Esophagus muscularis mucosa (tissue), 4 donors: ENCODE measurements around the gene STOML2. TPM values are rescaled to one million over a fixed set of nuclear protein-coding genes. Genes with fewer than 3 reads are reported as not detected.

Experiments used
- DNase-seq: peaks from one replicate; pipeline ENCODE4 v3.0.0-alpha.2; 2017; ENCODE audit errors: extremely low spot score
- H3K27ac ChIP-seq, 4 donors: fragments of 200-600 bp; sonication (generic); replicated peaks in 1 of 4; 1 replicate in 3 of 4; 2 replicates in 1 of 4; pipeline ENCODE4 v1.5.1; 2016 to 2019; ENCODE audit warnings: mild to moderate bottlenecking in 1 of 4
- H3K27me3 ChIP-seq, 4 donors: fragments of 200-600 bp; sonication (generic); one replicate each; pipeline versions ENCODE4 v1.5.1 to v1.6.0; 2016 to 2019
- H3K36me3 ChIP-seq, 4 donors: fragments of 200-600 bp; sonication (generic); one replicate each; pipeline ENCODE4 v1.5.1; 2016 to 2019
- H3K4me1 ChIP-seq, 4 donors: fragments of 200-600 bp; sonication (generic); one replicate each; pipeline ENCODE4 v1.5.1; 2016 to 2019
- H3K4me3 ChIP-seq, 4 donors: fragments of 200-600 bp; sonication (generic); 1 replicate in 2 of 4; 2 replicates in 2 of 4; pipeline ENCODE4 v1.5.1; 2016 to 2019; ENCODE audit warnings: mild to moderate bottlenecking in 4 of 4, moderate library complexity in 1 of 4
- H3K9me3 ChIP-seq, 4 donors: fragments of 200-600 bp; sonication (generic); 1 replicate in 3 of 4; 2 replicates in 1 of 4; pipeline ENCODE4 v1.5.1; 2016 to 2019
- EP300 ChIP-seq: sonication (generic); formaldehyde crosslinking; IDR thresholded peaks from one replicate; pipeline ENCODE4 v1.6.1; 2017; ENCODE audit warnings: antibody characterized with exemption
- POLR2A ChIP-seq: fragments of 450-650 bp; IDR thresholded peaks from one replicate; pipeline ENCODE4 v1.6.1; 2017; ENCODE audit warnings: antibody characterized with exemption, moderate library complexity, mild to moderate bottlenecking, low read depth
- POLR2AphosphoS5 ChIP-seq, 2 donors: sonication (generic); formaldehyde crosslinking; IDR thresholded peaks; one replicate each; pipeline ENCODE4 v1.6.1; 2017; ENCODE audit warnings: antibody characterized with exemption in 2 of 2
- WGBS: methylation state at CpG from one replicate; pipeline ENCODE4 v1.1.5; 2018; 5-methylcytosine and 5-hydroxymethylcytosine counted together
- intact Hi-C: fragments of 100-400 bp; cut with DNase I; formaldehyde crosslinking; loops from one replicate; pipeline ENCODE4 v1.15.1; 2023
- total RNA-seq, 4 donors: library from RNA; depleted of rRNA; stranded (reverse); fragments of >200 nt; gene quantifications; one replicate each; pipeline versions ENCODE4 v1.1.0 to v1.2.1, GENCODE V29; 2016
- TF ChIP-seq, protein P1 (sequence below), 3 experiments: fragments of 200-600 bp in 2 of 3; fragments of 450-650 bp in 1 of 3; sonication (generic) in 2 of 3; IDR thresholded peaks; one replicate each; pipeline ENCODE4 v1.5.1; 2017 to 2019; ENCODE audit warnings: antibody characterized with exemption in 3 of 3, mild to moderate bottlenecking in 2 of 3, moderate library complexity in 1 of 3

The STOML2 gene
- total RNA-seq, 4 donors from 2014 or later: 108 to 130 (median 123) TPM

DNA sequence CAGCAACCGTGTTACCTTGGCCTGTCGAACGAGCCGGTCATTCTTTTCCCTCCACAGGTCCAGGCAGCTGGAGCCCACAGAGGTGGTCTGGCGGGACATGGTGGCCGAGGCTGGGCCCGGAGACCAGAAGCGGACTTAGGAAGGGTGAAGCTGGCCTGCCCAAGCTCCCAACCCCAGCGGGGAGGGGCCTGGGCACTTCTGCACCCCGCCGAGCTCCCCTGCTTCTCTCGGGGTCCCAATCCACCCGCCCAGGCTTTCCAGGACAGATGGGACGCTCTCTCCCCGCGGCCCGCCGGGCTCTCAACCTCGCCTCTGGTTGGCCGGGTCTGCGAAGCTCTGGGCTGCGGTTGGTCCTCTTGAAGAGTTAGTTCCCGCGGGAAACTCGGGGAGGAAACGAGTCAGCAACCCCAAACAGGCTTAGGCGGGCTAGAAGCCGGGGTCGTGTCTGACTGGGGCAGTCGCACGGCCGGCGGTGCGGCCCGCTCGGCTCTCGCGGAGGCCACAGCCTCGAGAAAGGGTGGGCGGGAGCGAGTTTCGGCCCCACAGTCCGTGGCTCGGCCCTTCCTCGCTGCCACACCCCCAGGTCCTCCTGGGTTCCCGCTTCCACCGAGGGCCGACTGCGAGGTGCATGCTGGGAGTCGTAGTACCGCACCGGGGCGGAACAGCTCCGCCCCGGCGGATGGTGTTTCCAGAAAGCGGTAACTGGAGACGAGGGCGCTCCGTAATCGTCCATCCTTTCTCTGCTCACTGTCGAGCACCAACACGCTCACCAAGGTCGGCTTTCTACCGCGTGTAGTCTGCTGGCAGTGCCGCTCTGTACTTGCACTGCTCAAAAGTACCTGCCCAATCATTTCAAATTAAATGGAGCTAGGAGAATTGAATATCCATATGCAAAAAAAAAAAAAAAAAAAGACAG, 23.2 kb downstream of the STOML2 start, which contains the start of gene FANCG:
Gene FANCG (minus strand): TSS at position 517 of the 916 bp plus-strand sequence. CDS start 418 bp downstream, at position 99.
- Histone ChIP-seq H3K4me3 (peak within 1 kb of the TSS; percentile 65 to 88 (median 74)), H3K9me3 (no peaks in the 10 kb centered on the region), H3K4me1 (peaks cover 13 to 28% (median 22%) of the 10 kb centered on the region in 4 donors), H3K27me3 (no peaks in the 10 kb centered on the region), H3K27ac (peak within 1 kb of the TSS; percentile 60 to 84 (median 78)), H3K36me3 (peaks cover 0 to 22% (median 13%) of the 10 kb centered on the region in 4 donors)
- no peak for TF ChIP-seq EP300
- peak; percentile 77 to 90 for TF ChIP-seq POLR2AphosphoS5 (IDR thresholded peaks at IDR 0.05)
- TF ChIP-seq POLR2A: peak; percentile 27
- TF ChIP-seq, protein P1, sequence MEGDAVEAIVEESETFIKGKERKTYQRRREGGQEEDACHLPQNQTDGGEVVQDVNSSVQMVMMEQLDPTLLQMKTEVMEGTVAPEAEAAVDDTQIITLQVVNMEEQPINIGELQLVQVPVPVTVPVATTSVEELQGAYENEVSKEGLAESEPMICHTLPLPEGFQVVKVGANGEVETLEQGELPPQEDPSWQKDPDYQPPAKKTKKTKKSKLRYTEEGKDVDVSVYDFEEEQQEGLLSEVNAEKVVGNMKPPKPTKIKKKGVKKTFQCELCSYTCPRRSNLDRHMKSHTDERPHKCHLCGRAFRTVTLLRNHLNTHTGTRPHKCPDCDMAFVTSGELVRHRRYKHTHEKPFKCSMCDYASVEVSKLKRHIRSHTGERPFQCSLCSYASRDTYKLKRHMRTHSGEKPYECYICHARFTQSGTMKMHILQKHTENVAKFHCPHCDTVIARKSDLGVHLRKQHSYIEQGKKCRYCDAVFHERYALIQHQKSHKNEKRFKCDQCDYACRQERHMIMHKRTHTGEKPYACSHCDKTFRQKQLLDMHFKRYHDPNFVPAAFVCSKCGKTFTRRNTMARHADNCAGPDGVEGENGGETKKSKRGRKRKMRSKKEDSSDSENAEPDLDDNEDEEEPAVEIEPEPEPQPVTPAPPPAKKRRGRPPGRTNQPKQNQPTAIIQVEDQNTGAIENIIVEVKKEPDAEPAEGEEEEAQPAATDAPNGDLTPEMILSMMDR (IDR thresholded peaks at IDR 0.05): peak in 1 of 3 experiments; percentile 23
- intact Hi-C loops: loop anchor here (2.0 kb wide), 1 partner anchor 17 kb away; the partner anchor contains the start of gene PIGO
- peak; percentile 96 for DNase-seq
- WGBS: 1% methylated on average over 21 of the region's 67 CpGs

DNA sequence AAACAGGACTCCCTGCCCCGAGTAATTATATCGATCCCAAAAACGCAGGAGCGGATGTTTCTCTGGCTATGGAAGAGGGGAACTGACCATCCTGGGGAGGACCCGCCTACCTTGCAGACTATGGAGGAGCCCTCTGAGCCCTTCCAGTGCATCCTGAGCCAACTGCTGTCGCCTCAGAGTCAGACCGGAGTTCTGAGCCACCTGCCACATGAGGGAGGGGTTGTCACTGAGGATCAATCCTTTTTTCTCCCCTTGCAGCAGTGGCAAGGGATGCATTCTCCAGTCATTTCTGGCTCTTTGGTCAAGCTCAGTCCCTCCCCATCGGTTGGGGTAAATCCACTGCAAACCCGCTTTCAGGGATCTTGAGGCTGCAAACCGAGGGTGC, 23.9 kb downstream of the STOML2 start:
- intact Hi-C loops: no loop called here
- WGBS: 2% methylated on average over 6 of the region's 10 CpGs

DNA sequence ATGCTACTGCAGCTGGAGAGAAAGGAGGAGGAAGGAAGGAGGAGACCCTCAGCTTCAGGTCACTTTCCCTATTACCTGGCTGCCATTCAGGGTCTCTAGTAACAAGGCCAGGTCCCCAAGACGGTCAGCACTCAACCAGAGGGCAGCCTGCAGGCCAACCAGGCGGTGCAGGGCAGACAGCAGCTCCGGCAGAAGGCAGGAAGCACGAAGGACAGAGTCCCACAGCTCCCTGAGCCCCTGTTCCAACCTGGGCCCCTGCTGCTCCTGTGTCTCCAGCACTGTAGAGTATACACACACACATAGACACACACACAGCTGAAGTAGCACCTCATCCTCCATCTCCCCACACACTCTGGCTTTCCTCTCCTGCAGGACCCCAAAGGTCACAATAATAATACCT, 24.9 kb downstream of the STOML2 start:
- H3K9me3 ChIP-seq: no peaks in the 10 kb centered on the region
- H3K4me3 ChIP-seq: no peak overlapping the region
- H3K27ac ChIP-seq: no peak overlapping the region
- DNase-seq: no peak
- peaks cover 0 to 32% (median 14%) of the 10 kb centered on the region in 4 donors for H3K36me3 ChIP-seq
- intact Hi-C loops: no loop called here
- WGBS: 64% methylated on average over 4 of the region's 4 CpGs
- no peak for TF ChIP-seq POLR2A
- TF ChIP-seq EP300: no peak
- TF ChIP-seq POLR2AphosphoS5 (IDR thresholded peaks at IDR 0.05): no peak
- TF ChIP-seq, protein P1 (IDR thresholded peaks at IDR 0.05): no peak
- H3K27me3 ChIP-seq: no peaks in the 10 kb centered on the region
- peaks cover 14 to 33% (median 23%) of the 10 kb centered on the region in 4 donors for H3K4me1 ChIP-seq

More for the DNA sequence above, 23.9 kb downstream of the STOML2 start:
- Histone ChIP-seq H3K36me3 (peaks cover 0 to 29% (median 14%) of the 10 kb centered on the region in 4 donors), H3K9me3 (no peaks in the 10 kb centered on the region), H3K27me3 (no peaks in the 10 kb centered on the region), H3K4me3 (peak overlapping the region; percentile 65 to 88 (median 74)), H3K27ac (peak overlapping the region; percentile 60 to 84 (median 78)), H3K4me1 (peaks cover 13 to 28% (median 22%) of the 10 kb centered on the region in 4 donors)
- no peak for DNase-seq
- TF ChIP-seq POLR2AphosphoS5 (IDR thresholded peaks at IDR 0.05) (no peak), POLR2A (no peak), EP300 (no peak)
- TF ChIP-seq, protein P1 (IDR thresholded peaks at IDR 0.05): no peak

DNA sequence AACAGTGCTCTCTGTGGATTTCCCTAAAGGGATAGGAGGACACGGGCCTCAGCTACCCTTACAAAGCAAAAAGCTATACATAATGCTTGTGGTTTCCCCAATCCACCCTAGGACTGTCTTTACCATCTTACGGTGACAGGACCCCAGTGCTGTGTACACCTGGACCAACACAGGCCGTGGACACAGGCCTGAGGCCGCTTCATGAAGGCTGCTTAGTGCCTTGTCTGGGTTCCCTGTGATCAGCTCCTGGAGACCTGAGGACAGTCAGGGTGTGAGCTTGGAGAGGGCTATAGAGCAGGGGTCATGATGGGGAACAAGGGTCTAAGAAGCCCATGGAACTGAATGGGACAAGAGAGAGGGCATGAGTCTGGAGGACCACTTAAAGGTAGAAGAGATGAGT, 26.1 kb downstream of the STOML2 start:
- Histone ChIP-seq H3K36me3 (peaks cover 0 to 32% (median 14%) of the 10 kb centered on the region in 4 donors), H3K4me3 (no peak overlapping the region), H3K9me3 (no peaks in the 10 kb centered on the region), H3K27ac (no peak overlapping the region), H3K4me1 (peaks cover 17 to 37% (median 26%) of the 10 kb centered on the region in 4 donors), H3K27me3 (no peaks in the 10 kb centered on the region)
- TF ChIP-seq EP300 (no peak), POLR2A (no peak), POLR2AphosphoS5 (IDR thresholded peaks at IDR 0.05) (no peak)
- TF ChIP-seq, protein P1 (IDR thresholded peaks at IDR 0.05): no peak
- WGBS: 97% methylated on average over 4 of the region's 4 CpGs
- intact Hi-C loops: no loop called here
- no peak for DNase-seq
